ENCODE measurements around the gene MAST3.

- TF ChIP-seq POLR2A (IDR thresholded peaks at IDR 0.05) = no peak
- no peak for TF ChIP-seq CTCF (IDR thresholded peaks at IDR 0.05)
- no peak for TF ChIP-seq POLR2AphosphoS5 (IDR thresholded peaks at IDR 0.05; ENCODE audit: insufficient read depth in 1 of 2, low read depth in 1 of 2)
Measured at GRCh38 chr19:18070181-18070580, 27.4 kb upstream of the MAST3 start.

All from vagina (tissue), 2 donors.